Measurements from ENCODE around the gene SLC15A1.

The SLC15A1 gene, protein sequence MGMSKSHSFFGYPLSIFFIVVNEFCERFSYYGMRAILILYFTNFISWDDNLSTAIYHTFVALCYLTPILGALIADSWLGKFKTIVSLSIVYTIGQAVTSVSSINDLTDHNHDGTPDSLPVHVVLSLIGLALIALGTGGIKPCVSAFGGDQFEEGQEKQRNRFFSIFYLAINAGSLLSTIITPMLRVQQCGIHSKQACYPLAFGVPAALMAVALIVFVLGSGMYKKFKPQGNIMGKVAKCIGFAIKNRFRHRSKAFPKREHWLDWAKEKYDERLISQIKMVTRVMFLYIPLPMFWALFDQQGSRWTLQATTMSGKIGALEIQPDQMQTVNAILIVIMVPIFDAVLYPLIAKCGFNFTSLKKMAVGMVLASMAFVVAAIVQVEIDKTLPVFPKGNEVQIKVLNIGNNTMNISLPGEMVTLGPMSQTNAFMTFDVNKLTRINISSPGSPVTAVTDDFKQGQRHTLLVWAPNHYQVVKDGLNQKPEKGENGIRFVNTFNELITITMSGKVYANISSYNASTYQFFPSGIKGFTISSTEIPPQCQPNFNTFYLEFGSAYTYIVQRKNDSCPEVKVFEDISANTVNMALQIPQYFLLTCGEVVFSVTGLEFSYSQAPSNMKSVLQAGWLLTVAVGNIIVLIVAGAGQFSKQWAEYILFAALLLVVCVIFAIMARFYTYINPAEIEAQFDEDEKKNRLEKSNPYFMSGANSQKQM

DNA sequence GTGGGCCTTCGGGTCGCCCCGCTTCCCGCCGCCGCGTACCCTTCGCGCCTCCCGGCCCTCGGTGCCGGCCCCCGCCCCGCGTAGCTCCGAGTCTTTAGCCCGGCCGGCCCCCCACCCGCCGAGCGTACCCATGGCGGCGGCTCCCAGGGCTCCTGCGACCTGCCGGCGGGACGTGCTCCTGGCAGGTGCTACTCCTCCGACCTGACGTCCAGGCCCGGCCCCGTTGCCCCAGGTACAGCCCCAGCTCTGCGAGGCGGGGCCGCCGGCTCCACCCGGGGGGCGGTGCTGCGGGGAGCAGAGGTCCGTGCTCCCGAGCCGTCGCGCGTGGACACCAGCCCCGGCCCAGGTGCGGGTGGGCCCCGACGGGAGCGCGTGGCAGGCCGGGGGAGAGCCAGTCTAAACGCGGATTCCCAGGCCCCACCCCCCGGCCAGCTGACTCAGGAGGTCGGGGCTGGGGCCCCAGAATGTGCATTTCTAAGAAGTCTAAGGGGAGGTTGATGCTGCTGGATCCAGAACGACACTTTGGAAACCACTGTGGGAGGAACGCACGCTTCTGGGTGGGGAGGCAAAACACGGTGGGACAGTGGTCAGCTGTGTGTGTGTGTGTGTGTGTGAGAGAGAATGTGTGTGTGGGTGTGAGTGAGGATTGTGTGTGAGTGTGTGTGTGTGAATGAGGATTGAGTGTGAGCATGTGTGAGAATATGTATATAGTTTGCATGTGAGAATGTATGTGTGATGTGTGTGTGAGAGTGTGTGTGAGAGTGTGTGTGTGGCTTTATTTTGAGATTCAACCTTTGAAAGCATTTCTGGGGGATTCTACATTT lies at the start of gene SLC15A1:
SLC15A1 (minus strand) TSS at position 206 of the 824 bp plus-strand sequence; CDS start at position 132, 74 bp downstream.
- no peak for FAIRE-seq

DNA sequence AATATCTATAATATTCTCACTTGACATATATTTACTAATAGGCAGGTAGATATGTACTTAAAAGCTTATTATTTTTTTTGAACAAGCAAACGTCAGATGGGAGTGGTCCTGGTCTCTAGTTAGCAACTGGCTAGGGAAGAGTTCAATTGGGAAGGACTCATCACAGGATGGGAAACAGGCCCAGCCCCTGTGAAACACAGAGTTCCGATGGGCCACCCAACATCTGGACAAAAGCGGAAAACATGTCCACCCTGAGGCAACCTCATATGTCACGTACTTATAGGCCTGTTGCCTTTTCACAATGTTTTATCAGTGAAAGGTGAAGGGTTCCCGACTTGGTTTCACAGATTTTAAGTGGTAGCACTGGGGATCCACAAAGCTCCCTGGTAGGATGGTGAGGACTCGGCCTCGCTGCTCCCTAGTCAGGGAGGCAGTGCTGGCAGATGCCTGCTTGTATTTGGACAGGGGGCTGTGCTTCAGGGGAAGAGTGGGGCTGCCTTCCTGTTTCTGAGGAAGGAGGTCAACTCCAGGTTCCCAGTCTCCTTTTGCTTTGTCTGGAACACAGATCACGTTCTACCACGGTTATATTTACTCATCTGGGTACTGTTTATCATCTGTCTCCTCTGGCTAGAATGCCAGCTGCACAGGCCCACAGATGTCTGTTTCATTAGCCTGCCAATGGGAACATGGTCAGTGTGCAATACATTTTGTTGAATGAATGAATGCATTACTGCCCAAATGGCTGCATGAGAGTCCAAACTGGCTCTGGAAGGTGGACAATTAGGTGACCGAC lies 49.4 kb upstream of the SLC15A1 start:
- FAIRE-seq = no peak

DNA sequence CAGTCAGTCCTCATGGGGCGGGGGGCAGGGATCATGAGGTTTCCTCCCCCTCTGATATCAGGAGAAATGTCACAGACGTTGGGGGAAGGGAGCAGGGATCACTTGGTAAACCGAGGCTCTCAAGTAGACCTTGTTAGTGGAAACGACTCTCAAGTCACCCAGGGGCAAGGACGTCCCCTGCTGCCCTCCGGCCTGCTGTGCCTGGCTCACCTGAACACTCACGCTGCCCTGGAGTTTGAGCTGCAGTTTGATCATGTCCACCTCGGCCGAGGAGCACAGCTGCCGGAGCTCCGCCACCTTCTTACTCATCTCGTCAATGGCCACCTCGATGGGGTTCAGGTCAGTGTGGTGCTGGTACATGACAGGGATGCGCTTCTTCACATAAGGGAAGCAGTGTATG lies 47.6 kb upstream of the SLC15A1 start:
- FAIRE-seq = no peak

DNA sequence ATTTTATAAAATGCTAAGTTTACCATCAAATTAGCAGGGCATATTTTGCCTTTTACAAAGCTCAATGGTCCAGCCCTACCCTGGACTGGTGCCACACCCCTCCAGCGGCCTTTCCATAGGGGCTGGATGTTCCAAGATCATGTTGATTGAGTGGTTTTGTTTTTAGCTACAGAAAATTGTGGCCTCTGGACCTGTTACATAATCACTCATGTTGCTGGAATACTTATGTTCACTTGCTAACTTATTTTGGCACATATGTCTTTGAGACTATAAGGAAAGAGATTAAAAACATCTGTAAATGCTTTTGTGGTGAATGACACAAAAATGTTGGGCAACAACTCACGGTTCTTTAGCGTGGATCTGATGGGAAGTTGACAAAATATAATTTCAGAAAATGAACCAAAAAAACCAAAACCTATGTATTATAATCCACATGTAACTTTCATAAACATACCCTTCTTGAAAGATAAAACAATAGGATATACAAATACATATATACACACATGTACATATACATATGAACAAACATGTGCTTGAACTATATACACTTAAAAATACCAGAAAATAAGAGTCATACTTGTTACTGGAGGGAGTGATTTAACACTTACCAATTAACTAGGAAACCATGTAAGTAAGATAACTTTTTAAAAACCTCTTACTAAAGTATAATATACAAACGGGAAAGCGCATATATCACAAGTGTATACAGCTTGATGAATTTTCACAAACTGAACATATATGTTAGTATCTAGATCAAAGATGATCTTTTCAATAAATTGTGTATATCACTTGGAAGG lies 46.6 kb upstream of the SLC15A1 start:
- FAIRE-seq = no peak

DNA sequence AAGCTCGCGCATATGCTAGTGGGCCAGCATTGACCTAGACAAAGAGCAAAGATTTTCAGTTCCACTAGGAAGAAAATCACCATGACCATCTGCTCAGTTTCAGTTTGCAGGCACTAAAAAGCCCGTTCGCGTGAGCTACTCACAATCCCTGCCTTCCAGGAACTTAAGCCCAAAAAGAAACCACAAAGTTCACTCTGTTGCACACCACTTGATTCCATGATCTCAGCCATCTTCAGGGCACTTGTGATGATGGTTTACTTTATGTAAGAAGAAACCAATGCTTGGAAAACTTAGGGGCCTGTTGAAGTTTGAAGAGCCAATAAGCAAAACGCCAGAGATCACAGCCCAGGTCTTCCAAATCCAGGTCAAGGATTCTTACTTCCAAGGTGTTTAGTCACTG lies 45.0 kb upstream of the SLC15A1 start:
- FAIRE-seq = no peak

DNA sequence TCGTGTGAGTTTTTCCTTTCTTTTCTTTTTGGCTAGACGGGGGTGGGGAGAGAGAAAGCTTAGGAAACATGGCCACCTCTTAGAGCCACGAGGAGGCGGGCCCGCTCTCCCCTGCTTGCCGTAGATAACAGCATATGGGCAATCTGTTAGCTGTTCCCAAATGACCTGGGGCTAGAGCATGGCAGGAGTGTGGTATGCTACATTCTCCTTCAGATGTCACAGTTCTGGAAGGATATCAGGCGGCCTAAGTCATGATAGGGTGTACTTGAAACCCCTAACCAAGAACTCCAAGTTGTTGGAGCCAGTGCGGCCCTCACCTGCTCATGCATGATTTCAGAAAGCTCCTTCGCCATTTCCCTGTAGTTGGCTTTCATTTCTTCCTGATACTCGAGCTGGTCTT lies 44.3 kb upstream of the SLC15A1 start:
- FAIRE-seq = no peak

DNA sequence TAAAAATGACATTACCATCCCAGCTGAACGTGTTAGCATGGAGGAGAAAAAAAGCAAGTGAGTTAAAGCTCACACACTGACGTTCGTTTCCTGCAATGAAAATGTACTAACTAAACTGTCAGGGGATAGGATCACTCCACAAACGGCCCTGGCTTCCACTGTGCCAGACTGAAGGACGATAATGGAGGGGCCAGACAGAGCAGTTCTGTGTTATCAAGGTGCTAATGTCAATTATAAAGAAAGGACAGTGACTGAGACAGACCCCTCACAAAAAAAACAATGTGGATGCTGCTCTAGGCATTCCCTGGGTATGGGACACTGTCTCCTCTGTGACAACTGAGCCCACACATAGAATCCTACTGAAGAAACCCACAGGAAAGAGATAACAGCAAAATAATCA lies 43.7 kb upstream of the SLC15A1 start:
- FAIRE-seq = no peak

DNA sequence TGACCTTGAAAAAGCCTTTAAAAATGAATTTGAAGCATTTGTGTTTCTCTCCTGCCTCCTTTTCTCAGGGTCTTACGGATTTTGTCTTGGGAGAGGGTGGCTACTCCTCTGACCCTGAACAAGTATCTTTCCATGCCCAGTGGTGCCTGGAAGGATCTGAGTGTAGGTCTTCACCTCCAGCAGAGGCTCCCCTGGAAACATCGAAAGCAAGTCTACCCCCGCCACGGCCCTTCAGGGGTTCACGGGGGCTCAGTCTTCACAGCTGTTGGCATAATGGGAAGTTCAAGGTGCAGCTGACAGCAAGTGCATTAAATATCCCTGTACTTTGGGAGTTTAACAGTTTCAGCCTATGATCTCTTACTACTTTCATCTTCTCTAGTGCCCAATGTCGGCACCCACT lies 42.7 kb upstream of the SLC15A1 start:
- no peak for FAIRE-seq

DNA sequence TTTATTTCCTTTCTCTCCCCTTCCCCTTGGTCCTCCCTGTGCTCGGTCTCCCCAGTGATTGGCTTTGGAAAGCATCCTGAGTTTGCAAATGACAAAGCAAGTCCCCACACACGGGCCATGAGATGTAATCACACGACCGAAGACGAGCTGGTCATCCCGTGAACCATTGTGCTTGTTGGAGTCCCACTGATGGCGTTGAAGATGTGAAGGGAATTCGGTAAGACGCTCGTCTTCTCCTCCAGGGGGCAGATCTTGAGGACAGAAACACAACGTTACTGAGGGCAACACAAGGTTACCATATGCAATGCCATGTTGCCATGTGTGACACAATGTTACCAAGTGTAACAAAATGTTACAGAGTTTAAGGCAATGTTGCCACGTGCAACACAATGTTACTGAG lies 42.0 kb upstream of the SLC15A1 start:
- FAIRE-seq = no peak

DNA sequence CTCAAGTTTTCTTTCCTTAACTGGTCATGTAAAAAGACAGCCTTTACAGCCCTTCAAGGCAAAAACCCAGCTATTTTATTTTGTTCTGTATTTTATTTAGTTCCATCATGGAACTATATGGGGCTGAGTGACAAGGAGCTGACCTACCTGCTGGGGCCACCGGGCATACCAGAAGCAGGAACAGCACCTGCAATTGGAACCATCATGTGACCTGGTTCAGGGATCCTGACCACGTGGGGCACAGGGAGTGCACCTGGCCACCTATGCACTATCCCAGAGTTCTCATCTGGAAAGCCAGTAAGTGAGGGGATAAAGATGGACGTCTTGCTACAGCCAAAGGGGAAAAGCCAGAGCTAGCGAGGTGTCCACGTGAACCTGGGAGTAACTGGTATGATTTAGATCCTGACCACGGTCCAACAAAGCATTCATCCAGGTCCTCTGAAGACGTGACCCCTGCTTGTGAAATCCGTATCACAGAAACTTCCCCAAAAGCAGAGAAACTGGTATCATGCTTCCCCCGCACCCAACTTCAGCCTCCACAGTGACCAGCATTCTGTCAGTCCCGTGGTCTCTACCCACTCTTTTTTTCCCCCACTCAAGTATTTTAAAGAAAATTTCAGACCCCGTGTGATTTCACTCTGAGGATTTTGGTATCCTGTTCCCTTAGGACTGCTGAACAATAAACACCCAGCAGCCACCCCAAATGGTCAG lies 40.5 kb upstream of the SLC15A1 start:
- FAIRE-seq = no peak

DNA sequence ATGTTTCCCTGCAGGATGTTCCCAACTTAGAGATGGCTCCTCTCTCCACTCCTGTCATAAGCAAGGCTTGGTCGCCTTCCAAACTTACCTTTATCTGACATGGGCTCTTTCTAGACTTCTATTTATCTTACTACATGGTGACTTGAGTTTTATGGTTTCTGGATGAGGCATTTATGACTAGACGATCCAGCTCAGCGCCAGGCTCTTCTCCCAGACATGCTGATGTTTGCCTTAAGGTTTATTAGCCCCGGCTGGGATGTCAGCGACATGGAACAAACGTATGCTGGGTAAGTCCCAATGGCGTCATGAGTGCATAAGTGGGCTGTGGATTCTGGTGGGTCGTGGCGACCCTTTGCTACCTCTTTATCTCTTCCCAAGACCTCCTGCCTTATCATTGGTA lies 39.8 kb upstream of the SLC15A1 start:
- FAIRE-seq = no peak

DNA sequence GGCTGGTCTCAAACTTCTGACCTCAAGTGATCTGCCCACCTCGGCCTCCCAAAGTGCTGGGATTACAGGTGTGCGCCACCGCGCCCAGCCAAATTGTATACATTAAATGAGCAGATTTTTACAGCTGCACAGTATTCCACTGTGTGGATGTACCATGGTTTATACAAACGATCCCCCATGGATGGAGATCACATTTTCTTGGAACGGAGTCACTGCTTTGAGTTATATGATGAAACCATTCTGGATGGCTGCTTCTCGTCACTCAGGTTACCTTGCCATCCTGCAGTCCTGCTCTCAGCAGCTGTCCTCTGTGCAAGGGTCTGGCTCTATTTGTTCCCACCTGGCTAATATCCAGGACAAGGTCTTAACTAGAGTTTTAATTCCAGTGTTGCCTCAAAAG lies 39.1 kb upstream of the SLC15A1 start:
- no peak for FAIRE-seq

DNA sequence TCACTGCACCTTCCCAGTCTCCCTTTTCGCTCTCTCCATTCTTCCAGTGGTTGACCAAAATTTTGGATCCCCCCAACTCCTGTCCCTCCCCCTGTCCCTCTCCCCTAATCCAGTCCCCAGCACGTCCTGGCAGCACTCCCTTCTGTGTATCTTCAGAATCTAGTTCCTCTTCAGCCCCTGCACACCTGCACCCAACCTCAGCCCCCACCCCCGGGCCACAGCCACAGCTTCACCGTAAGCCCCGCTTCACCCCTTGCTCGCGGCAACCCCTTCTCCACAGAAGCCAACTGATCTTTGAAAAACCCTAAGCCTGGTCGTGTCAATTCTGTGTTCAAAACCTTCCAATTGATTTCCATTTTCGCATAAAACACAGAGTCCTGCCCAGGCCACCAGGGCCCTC lies 35.5 kb upstream of the SLC15A1 start:
- no peak for FAIRE-seq

DNA sequence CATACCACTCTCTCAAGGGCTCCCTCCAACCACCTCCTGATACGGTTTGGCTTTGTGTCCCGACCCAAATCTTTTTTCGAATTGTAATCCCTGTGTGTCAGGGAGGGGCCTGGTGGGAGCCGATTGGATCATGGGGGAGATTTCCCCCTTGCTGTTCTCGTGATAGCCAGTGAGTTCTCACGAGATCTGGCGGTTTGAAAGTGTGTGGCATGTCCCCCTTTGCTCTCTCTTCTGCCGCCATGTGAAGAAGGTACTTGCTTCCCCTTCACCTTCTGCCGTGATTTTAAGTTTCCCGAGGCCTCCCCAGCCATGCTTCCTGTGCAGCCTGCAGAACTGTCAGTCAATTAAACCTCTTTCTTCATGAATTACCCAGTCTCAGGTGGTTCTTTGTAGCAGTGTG lies 34.7 kb upstream of the SLC15A1 start:
- FAIRE-seq = no peak

DNA sequence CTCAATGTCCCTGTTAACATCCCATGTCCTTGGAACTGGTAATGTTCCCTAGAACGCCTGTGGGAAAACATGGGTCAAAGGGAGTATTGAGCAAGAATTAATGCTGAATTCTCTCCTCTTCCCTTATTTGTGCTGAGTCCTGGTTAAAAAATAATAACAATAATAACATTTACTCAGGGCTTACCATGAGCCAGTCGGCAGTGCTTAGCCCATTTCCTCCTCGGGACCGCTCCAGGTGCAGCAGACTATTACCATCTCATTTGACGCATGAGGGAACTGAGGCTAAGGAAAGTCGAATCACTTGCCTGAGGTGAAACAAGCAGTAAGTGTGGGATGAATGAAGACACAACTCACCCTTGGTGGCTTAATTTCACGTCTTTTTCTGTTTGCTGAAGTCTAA lies 33.6 kb upstream of the SLC15A1 start:
- no peak for FAIRE-seq

DNA sequence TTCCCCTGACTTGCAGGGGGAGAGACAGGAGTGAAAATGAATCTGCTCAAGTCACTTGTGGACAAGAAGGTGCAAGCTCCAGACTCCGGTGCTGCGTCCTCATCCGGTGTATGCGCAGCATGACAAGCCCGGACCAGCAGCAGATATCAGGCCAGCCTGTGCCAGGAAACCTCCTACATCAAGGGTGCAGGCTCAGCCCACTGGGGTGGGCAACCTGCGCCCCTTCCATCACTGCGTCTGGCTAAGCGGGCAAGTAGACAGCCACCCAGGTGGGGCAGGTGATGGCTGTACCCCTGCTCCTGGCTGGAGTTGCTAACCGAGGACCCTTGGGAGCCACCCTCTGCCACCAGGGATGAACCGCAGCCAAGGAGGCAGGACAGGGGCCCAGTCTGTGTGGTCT lies 32.9 kb upstream of the SLC15A1 start:
- FAIRE-seq = no peak

DNA sequence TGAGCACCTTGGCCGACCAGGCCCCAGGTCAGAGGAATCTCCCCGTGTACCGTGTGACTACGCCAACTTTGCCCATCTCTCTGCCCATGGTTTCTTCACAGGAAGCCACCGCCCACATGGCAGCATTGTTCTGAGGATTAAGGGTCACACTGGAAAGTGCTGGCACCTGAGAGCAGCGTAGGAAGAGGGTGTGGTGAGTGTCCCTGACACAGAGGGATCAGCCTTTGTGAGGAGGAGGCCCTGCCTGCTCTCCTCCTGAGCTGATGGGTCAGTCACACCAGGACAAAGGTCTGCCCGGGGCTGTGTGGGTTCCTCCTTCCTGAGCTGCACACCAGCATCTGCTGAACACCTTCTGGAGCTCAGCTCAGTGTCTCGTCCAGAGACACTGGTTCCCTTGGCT lies 32.2 kb upstream of the SLC15A1 start:
- no peak for FAIRE-seq

DNA sequence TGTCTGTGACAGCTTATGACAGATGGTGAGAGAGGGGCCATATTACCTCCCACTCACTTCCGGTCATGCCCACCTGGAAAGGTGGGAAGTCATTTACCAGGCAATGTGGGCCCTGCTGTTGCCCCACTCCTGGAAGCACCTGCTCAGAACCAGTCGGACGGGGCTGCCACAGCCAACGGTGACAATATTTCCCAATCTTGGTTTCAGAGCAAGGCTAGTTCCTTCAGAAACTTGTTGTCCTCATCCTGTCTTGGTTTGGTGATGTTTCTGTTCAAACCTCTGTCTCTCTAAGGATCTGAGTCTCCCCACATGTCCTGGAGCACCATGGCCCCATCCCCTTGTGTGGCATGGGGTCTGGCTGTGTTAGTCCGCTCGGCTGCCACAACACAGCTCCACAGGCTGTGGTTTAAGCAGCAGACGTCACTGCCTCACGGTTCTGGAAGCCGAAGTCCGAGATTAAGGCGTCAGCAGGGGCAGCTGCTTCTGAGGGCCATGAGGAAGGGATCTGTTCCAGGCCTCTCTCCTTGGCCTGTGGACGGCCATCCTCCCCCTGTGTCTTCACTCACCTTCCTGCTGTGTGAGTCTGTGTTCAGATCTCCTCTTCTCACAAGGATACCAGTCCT lies 31.5 kb upstream of the SLC15A1 start:
- FAIRE-seq = no peak

DNA sequence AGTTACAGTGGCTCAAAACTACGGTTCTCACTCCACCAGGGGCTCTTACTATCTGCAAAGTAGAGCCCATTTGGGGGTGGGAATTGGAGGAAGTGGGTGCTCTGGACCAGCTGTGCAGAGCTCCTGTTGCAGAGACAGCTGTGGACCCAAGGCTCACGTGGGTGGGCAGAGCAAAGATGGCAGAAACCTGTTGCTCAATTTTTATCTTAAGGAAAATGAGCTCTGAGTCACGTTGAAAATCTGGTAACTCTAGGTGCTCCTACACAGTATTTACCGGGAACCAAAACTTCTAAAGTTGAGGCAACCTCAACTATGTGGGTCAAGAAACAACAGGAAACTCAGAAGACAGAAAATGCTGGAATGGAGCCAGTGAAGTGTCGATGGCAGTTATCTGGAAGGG lies 30.2 kb upstream of the SLC15A1 start:
- no peak for FAIRE-seq

DNA sequence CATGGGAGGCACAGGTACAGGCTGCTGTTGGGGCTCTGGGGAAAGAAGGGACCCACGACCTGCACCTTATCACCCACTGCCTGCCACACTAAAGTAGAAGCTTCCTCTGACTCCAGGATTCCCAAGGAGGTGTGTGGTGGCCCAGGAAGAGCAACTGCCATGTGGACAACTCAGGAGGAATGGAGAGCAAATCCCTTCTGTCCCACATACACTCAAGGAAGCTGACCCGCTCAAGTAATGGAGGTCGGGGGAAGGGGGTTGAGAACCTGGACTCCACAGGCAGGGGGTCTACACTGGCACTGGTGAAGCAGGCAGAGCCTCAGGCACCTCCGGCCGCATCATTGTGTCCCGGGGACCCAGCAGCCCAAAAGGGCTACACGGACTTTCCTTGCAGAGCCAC lies 29.4 kb upstream of the SLC15A1 start:
- FAIRE-seq = no peak

DNA sequence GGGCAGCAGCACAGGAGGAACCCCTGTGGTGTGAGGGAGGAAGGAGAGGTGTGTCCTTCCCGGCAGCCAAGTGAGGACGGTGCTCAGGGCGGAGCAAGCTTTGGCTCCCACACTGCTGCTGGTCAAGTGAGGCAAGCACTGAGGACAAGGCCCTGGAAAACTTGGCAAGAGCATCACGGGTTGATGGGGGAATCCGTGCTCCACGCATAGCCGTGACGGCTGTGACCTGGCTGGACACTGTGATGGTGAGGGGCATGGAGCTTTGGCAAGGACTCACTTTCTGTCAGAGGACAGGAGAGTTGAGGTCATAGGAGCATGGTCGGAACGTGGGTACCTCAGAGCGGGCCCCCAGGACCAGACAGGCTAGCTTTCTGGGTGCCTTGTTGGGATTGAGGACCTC lies 29.0 kb upstream of the SLC15A1 start:
- no peak for FAIRE-seq
